Spleen (tissue), 11 donors: Measurements from ENCODE around the gene FBXO31. TPM values are rescaled to one million over a fixed set of nuclear protein-coding genes. Genes with fewer than 3 reads are reported as not detected.

Source experiments
- DNase-seq: peaks from one replicate; pipeline ENCODE4 v3.0.0-alpha.2; 2020
- H3K27ac ChIP-seq, 8 donors: fragments of 200-600 bp; sonication (generic) in 7 of 8; 1 replicate in 4 of 8; 2 replicates in 4 of 8; pipeline versions ENCODE4 v1.5.0 to v1.8.0; 2016 to 2021; ENCODE audit warnings: inconsistent platforms in 4 of 8, mild to moderate bottlenecking in 4 of 8, moderate library complexity in 1 of 8
- H3K27me3 ChIP-seq, 7 donors: fragments of 200-600 bp; sonication (generic) in 6 of 7; replicated peaks in 1 of 7; 1 replicate in 4 of 7; 2 replicates in 3 of 7; pipeline versions ENCODE4 v1.5.0 to v1.8.0; 2016 to 2021; ENCODE audit warnings: inconsistent platforms in 3 of 7, mild to moderate bottlenecking in 1 of 7
- H3K36me3 ChIP-seq, 6 donors: fragments of 200-600 bp; sonication (generic) in 5 of 6; 1 replicate in 4 of 6; 2 replicates in 2 of 6; pipeline versions ENCODE4 v1.5.0 to v1.8.0; 2016 to 2021; ENCODE audit warnings: inconsistent platforms in 2 of 6
- H3K4me1 ChIP-seq, 6 donors: fragments of 200-600 bp; sonication (generic) in 5 of 6; 1 replicate in 3 of 6; 2 replicates in 3 of 6; pipeline versions ENCODE4 v1.5.0 to v1.8.0; 2016 to 2021; ENCODE audit warnings: inconsistent platforms in 3 of 6
- H3K4me3 ChIP-seq, 8 donors: fragments of 200-600 bp; sonication (generic) in 7 of 8; 1 replicate in 4 of 8; 2 replicates in 4 of 8; pipeline versions ENCODE4 v1.5.0 to v1.8.0; 2016 to 2021; ENCODE audit warnings: inconsistent platforms in 4 of 8, mild to moderate bottlenecking in 4 of 8, moderate library complexity in 2 of 8
- H3K9me3 ChIP-seq, 8 donors: fragments of 200-600 bp; sonication (generic) in 7 of 8; 1 replicate in 4 of 8; 2 replicates in 4 of 8; pipeline versions ENCODE4 v1.5.0 to v1.8.0; 2016 to 2021; ENCODE audit warnings: inconsistent platforms in 4 of 8
- POLR2A ChIP-seq, 3 donors: fragments of 450-650 bp; IDR thresholded peaks; one replicate each; pipeline ENCODE4 v1.5.1; 2017; ENCODE audit warnings: antibody characterized with exemption in 3 of 3, mild to moderate bottlenecking in 1 of 3
- POLR2AphosphoS5 ChIP-seq, 3 donors: sonication (generic); formaldehyde crosslinking; IDR thresholded peaks; one replicate each; pipeline ENCODE4 v1.5.1; 2017; ENCODE audit warnings: antibody characterized with exemption in 3 of 3
- WGBS, 5 donors: extraction: QIAGEN DNeasy Blood & Tissue Kit in 3 of 5; methylation state at CpG; one replicate each; pipeline versions ENCODE4 v1.1.5 to v1.1.7; 2013 to 2018; 5-methylcytosine and 5-hydroxymethylcytosine counted together
- intact Hi-C: fragments of 100-400 bp; cut with DNase I; formaldehyde crosslinking; loops from one replicate; pipeline ENCODE4 v1.15.0; 2023; ENCODE audit warnings: low total_unique reads
- polyA plus RNA-seq, 3 donors: library from polyadenylated mRNA; stranded (reverse); fragments of 200-250 nt; gene quantifications; one replicate each; pipeline ENCODE4 v1.2.1, GENCODE V29; 2013
- total RNA-seq, 7 donors: library from RNA; depleted of rRNA in 3 of 7; stranded (reverse); fragments of >200 nt in 3 of 7; fragmentation: NEBNext Ultra II Directional in 4 of 7; extraction: Animal tissue kit (Norgen Biotek cat#: 25700) in 4 of 7; gene quantifications; one replicate each; pipeline versions ENCODE4 v1.1.0 to v1.2.1, GENCODE V29; 2016 to 2021
- TF ChIP-seq, protein P1 (sequence below), 11 experiments: fragments of 200-600 bp in 7 of 11; fragments of 450-650 bp in 4 of 11; sonication (generic) in 4 of 11; IDR thresholded peaks in 8 of 11; conservative IDR thresholded peaks in 3 of 11; 1 replicate in 7 of 11; 2 replicates in 4 of 11; pipeline versions ENCODE4 v1.4.0 to v1.8.0; 2016 to 2021; ENCODE audit warnings: antibody characterized with exemption in 11 of 11, inconsistent platforms in 4 of 11, mild to moderate bottlenecking in 1 of 11
- donor health status: healthy with polysubstance abuse.
- donor health status: DM: no; HTN: no; CAD: no; lungs with moderate emphysema.
- donor health status: DM: no; HTN: no; CAD: no.
- donor health status: Bipolar disorder and iron deficiency.
- donor health status: healthy.
- donor health status: DM: no; HTN: no; CAD: no.
- donor health status: DM: yes; HTN: yes; CAD: no.

Gene FBXO31
- total and polyA plus RNA-seq, 10 donors, result 7.9 to 30.6 (median 26.7) TPM

DNA sequence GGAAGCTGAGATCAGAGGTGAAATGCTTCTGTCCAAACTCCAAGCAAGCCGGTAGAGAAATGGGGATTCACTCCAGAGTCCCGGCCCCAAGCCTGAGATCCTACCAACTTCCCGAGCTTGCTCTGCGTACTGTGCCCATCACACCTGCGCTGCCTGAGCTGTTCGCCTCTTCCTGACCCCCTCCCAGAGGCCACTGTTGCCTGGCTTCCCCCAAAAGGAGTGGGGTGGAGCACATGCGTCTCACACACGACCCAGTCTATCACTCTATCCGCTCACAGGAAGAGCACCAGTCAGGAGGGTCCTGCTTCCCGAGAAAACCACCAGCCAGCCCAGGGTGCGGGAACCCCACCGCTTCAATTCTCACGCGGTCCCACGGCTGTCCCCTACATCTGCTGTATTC is 52.9 kb downstream of the FBXO31 start:
- intact Hi-C loops, result no loop called here
- peak; percentile 42 for DNase-seq
- 78 to 98% (median 93%) methylated on average over 15 of the region's 15 CpGs for WGBS, 5 donors

DNA sequence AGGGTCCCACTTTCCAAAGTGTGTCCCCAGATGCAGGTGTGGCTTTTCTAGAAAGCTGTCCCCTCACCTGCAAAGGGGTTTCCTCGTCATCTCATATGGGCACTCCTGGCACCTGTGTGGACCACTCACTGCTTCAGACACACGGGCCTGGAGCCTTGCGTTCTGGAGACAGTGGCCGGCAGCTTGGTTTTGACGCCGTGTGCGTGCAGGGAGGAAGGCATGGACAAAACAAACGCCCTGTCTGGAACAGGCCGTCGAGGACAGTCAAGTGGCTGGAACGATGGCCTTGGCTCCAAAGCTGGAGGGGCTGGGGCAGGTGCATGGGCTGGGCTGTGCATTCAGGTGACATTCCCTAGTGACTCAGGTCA is 53.3 kb downstream of the FBXO31 start:
- peak; percentile 49 for DNase-seq

More for the DNA sequence above, 52.9 kb downstream of the FBXO31 start:
- TF ChIP-seq POLR2A (IDR thresholded peaks at IDR 0.05), result no peak
- TF ChIP-seq POLR2AphosphoS5 (IDR thresholded peaks at IDR 0.05), result no peak
- TF ChIP-seq, protein P1, sequence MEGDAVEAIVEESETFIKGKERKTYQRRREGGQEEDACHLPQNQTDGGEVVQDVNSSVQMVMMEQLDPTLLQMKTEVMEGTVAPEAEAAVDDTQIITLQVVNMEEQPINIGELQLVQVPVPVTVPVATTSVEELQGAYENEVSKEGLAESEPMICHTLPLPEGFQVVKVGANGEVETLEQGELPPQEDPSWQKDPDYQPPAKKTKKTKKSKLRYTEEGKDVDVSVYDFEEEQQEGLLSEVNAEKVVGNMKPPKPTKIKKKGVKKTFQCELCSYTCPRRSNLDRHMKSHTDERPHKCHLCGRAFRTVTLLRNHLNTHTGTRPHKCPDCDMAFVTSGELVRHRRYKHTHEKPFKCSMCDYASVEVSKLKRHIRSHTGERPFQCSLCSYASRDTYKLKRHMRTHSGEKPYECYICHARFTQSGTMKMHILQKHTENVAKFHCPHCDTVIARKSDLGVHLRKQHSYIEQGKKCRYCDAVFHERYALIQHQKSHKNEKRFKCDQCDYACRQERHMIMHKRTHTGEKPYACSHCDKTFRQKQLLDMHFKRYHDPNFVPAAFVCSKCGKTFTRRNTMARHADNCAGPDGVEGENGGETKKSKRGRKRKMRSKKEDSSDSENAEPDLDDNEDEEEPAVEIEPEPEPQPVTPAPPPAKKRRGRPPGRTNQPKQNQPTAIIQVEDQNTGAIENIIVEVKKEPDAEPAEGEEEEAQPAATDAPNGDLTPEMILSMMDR (IDR thresholded peaks at IDR 0.05 in 8 of 11, conservative IDR thresholded peaks at IDR 0.05 in 3 of 11), result no peak
- Histone ChIP-seq H3K27ac (no peak overlapping the region), H3K36me3 (peaks cover 0 to 88% (median 58%) of the 10 kb centered on the region in 6 donors), H3K4me1 (no peaks in the 10 kb centered on the region), H3K4me3 (no peak overlapping the region), H3K27me3 (no peaks in the 10 kb centered on the region), H3K9me3 (no peaks in the 10 kb centered on the region)

DNA sequence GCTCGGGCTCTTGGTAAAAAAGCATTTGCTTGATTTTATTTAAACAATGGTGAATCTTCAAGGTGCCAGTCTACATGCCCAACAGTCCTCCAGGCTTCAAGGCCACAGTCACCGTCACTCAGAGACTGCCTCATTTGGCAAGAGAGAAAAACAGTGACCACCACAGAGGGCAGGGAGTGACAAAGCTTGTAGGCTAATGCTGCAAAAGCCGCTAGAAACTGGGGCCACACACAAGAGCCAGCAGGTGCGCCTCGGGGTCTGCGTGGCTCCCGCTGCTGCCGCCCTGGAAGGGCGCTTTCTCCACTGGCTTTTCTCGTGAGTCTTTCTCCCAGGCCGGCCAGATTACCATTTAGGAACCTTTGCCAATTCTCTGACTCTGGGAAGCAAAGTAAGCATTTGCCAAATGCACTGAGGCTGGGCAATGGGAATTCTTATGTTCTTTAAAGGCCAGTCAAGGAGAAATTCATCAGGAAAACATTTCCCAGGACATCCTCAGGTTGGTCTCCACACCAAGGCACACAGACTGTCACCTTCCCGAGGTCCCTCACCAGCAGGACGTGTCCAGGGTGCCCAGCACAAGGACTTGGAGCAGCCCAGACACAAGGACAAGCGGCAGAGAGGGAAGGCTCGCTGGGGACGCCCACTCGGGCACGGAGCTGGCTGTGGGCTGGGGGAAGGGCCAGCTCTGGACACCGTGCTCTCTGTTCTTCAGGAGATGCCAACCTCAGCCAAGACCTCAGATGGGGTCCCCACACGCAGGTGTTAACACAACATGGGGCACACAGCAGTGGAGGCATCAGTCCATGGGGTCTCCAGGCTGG is 53.9 kb downstream of the FBXO31 start:
- TF ChIP-seq, protein P1 (IDR thresholded peaks at IDR 0.05 in 8 of 11, conservative IDR thresholded peaks at IDR 0.05 in 3 of 11), result no peak
- TF ChIP-seq POLR2AphosphoS5 (IDR thresholded peaks at IDR 0.05), result no peak
- H3K4me3 ChIP-seq, result no peak overlapping the region
- DNase-seq, result peak; percentile 43
- intact Hi-C loops, result no loop called here
- no peaks in the 10 kb centered on the region for H3K27me3 ChIP-seq
- H3K27ac ChIP-seq, result no peak overlapping the region
- H3K4me1 ChIP-seq, result peaks cover 3 to 10% (median 5%) of the 10 kb centered on the region in 6 donors
- 95 to 97% (median 96%) methylated on average over 17 to 20 of the region's 20 CpGs for WGBS, 5 donors
- H3K36me3 ChIP-seq, result peaks cover 0 to 78% (median 49%) of the 10 kb centered on the region in 6 donors
- H3K9me3 ChIP-seq, result no peaks in the 10 kb centered on the region

More for the DNA sequence above, 53.3 kb downstream of the FBXO31 start:
- no peaks in the 10 kb centered on the region for H3K27me3 ChIP-seq
- peaks cover 0 to 4% (median 0%) of the 10 kb centered on the region in 6 donors for H3K4me1 ChIP-seq
- H3K27ac ChIP-seq, result no peak overlapping the region
- TF ChIP-seq POLR2A (IDR thresholded peaks at IDR 0.05), result no peak
- TF ChIP-seq, protein P1 (IDR thresholded peaks at IDR 0.05 in 8 of 11, conservative IDR thresholded peaks at IDR 0.05 in 3 of 11), result no peak
- TF ChIP-seq POLR2AphosphoS5 (IDR thresholded peaks at IDR 0.05), result no peak
- intact Hi-C loops, result no loop called here
- peaks cover 0 to 84% (median 55%) of the 10 kb centered on the region in 6 donors for H3K36me3 ChIP-seq
- H3K4me3 ChIP-seq, result no peak overlapping the region
- WGBS, 5 donors, result 88 to 96% (median 95%) methylated on average over 10 to 11 of the region's 11 CpGs
- no peaks in the 10 kb centered on the region for H3K9me3 ChIP-seq

DNA sequence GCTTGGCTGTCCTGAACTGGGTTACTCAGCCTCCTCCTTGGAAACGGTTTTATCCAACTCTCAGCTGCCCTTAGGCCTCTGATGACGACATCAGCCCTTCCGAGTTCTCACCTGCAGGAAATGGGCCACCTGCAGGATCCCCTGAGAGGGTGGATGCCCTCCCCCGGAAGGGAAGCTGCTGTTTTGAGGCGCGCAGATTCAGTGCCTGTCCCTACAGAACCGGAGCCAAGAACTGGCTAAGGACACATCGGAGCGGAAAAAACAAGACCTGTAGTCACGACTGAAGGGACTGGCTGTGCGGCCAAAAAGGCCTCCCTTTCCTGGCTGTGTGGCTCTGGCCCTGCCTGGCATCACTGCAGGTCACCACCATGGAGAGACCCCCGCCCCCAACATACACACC is 54.7 kb downstream of the FBXO31 start:
- intact Hi-C loops, result no loop called here
- Histone ChIP-seq H3K27me3 (no peaks in the 10 kb centered on the region), H3K36me3 (peaks cover 0 to 70% (median 41%) of the 10 kb centered on the region in 6 donors), H3K27ac (no peak overlapping the region), H3K9me3 (no peaks in the 10 kb centered on the region), H3K4me3 (no peak overlapping the region), H3K4me1 (peaks cover 3 to 13% (median 8%) of the 10 kb centered on the region in 6 donors)
- TF ChIP-seq POLR2AphosphoS5 (IDR thresholded peaks at IDR 0.05), result no peak
- no peak for TF ChIP-seq POLR2A (IDR thresholded peaks at IDR 0.05)
- TF ChIP-seq, protein P1 (IDR thresholded peaks at IDR 0.05 in 8 of 11, conservative IDR thresholded peaks at IDR 0.05 in 3 of 11), result no peak
- 85 to 90% (median 90%) methylated on average over 12 of the region's 12 CpGs for WGBS, 5 donors
- DNase-seq, result peak; percentile 31
